Dermis microvascular lymphatic vessel endothelial cell (primary cell): ENCODE measurements around the gene CD1D. TPM values are rescaled to one million over a fixed set of nuclear protein-coding genes. Genes with fewer than 3 reads are reported as not detected.

Experiments used
- total RNA-seq: library from RNA; depleted of rRNA; stranded (reverse); fragments of >200 nt; gene quantifications from 2 replicates; pipeline ENCODE4 v1.2.1, GENCODE V29; 2014

Gene CD1D
- total RNA-seq, 1 donor from 2014 or later: not detected

Other genes starting within 250 kb of the CD1D start
- 16.2 and 19.8 TPM in 2 replicates for gene KIRREL1, start 187.2 kb upstream of the CD1D start, total RNA-seq
- not detected in 2 replicates for gene CD1A, start 73.5 kb downstream of the CD1D start, total RNA-seq
- not detected in 2 replicates for gene CD1C, start 109.0 kb downstream of the CD1D start, total RNA-seq
- not detected in 2 replicates for gene CD1B, start 150.6 kb downstream of the CD1D start, total RNA-seq
- gene CD1E, start 173.0 kb downstream of the CD1D start, total RNA-seq: not detected in 2 replicates
- not detected in 2 replicates for gene OR10T2, start 218.6 kb downstream of the CD1D start, total RNA-seq
- gene OR10K2, start 245.3 kb downstream of the CD1D start, total RNA-seq: not detected in 2 replicates